Small intestine (tissue), 7 donors: ENCODE results near the gene TTC8. TPM values are rescaled to one million over a fixed set of nuclear protein-coding genes. Genes with fewer than 3 reads are reported as not detected.
"Not testable (repeated sequence)": the region's sequence is repeated elsewhere in the genome, so short reads cannot be mapped to it uniquely, and the experiment has no call there.

ENCODE experiments used
- DNase-seq, 2 donors: peaks; one replicate each; pipeline versions ENCODE4 v3.0.0 to v3.0.0-alpha.2; 2013
- FAIRE-seq: peaks from 2 replicates; lab custom pipeline; 2012; peaks lifted over from hg19 to GRCh38; lab: Jason Lieb, UNC
- H3K27ac ChIP-seq, 3 donors: one replicate each; pipeline ENCODE4 v1.5.1; 2013; ENCODE audit warnings: low read length in 2 of 3, mild to moderate bottlenecking in 2 of 3, control low read depth in 1 of 3, inconsistent platforms in 1 of 3, low read depth in 1 of 3, moderate library complexity in 1 of 3
- H3K27me3 ChIP-seq, 3 donors: one replicate each; pipeline ENCODE4 v1.6.1; 2013; ENCODE audit warnings: low read length in 3 of 3, inconsistent platforms in 1 of 3; ENCODE audit not compliant: control insufficient read depth in 3 of 3, insufficient read depth in 3 of 3
- H3K36me3 ChIP-seq, 3 donors: one replicate each; pipeline ENCODE4 v1.6.1; 2013; ENCODE audit warnings: low read length in 3 of 3, inconsistent platforms in 1 of 3, low read depth in 1 of 3, mild to moderate bottlenecking in 1 of 3, moderate library complexity in 1 of 3; ENCODE audit not compliant: control insufficient read depth in 3 of 3, insufficient read depth in 2 of 3
- H3K4me1 ChIP-seq, 3 donors: one replicate each; pipeline ENCODE4 v1.6.1; 2013; ENCODE audit warnings: low read length in 2 of 3, inconsistent platforms in 1 of 3, low read depth in 1 of 3, mild to moderate bottlenecking in 1 of 3, moderate library complexity in 1 of 3; ENCODE audit not compliant: control insufficient read depth in 3 of 3, insufficient read depth in 2 of 3
- H3K4me3 ChIP-seq, 3 donors: one replicate each; pipeline ENCODE4 v1.5.1; 2013; ENCODE audit warnings: low read length in 3 of 3, control low read depth in 1 of 3, inconsistent platforms in 1 of 3, low read depth in 1 of 3, mild to moderate bottlenecking in 1 of 3, moderate library complexity in 1 of 3
- H3K9me3 ChIP-seq, 2 donors: one replicate each; pipeline ENCODE4 v1.6.1; 2013; ENCODE audit warnings: low read depth in 1 of 2, low read length in 1 of 2; ENCODE audit not compliant: control insufficient read depth in 2 of 2, insufficient read depth in 1 of 2
- WGBS, 3 donors: extraction: QIAGEN DNeasy Blood & Tissue Kit; methylation state at CpG; one replicate each; pipeline ENCODE4 v1.1.7; 2013; 5-methylcytosine and 5-hydroxymethylcytosine counted together
- polyA plus RNA-seq, 4 donors: library from polyadenylated mRNA; stranded (reverse) in 3 of 4; unstranded in 1 of 4; fragments of 200-250 nt in 3 of 4; fragments of 120-200 nt in 1 of 4; gene quantifications; one replicate each; pipeline versions ENCODE4 v1.2.1 to v1.2.3, GENCODE V29; 2013
- donor health status: healthy with polysubstance abuse.
- donor health status: control.
- donor health status: control.
- donor health status: Bipolar disorder and iron deficiency.
- donor health status: healthy.

Gene TTC8
- polyA plus RNA-seq, 4 donors = 2.4 to 24.5 (median 6.3) TPM

DNA sequence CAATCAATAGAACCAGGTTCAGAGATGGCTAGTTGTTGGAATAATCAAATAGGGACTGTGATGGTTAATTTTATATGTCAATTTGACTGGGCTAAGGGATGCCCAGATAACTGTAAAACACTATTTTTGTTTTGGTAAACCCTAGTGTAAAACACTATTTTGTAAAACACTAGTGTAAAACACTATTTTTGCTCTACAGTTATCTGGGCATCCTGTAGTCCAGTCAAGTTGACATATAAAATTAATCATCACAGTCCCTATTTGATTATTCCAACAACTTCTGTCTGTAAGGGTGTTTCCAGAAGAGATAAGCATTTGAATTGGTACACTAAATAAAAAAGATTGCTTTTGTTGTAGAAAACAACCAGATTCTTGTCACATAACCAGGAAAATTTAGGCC, 16.1 kb upstream of the TTC8 start:
- Histone ChIP-seq H3K27me3 (peaks cover 0 to 2% (median 0%) of the 10 kb centered on the region in 3 donors), H3K4me3 (no peak overlapping the region), H3K36me3 (no peaks in the 10 kb centered on the region), H3K9me3 (peaks cover 0 to 16% of the 10 kb centered on the region in 2 donors), H3K27ac (no peak overlapping the region), H3K4me1 (no peaks in the 10 kb centered on the region)
- no peak for FAIRE-seq
- DNase-seq = no peak

DNA sequence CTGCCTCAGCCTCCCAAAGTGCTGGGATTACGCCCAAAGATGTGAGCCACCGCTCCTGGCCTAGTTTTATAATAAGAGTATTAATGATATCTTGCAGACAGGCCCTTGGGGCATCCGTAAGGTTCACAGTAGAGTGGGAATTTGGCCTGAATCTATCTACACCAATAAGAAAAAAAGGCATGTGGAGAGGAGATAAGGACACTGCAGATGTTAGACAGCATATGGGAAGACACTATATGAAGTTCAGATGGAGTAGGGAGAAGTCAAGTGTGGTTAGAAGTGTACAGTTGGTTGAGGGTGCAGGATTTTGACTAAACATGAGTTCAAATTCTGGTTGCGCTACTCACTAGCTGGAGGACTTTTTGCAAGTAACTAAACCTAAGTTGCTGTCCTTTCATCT, 8.5 kb upstream of the TTC8 start:
- FAIRE-seq = no peak
- no peaks in the 10 kb centered on the region for H3K36me3 ChIP-seq
- DNase-seq = no peak
- peaks cover 0 to 1% (median 0%) of the 10 kb centered on the region in 3 donors for H3K27me3 ChIP-seq
- WGBS, 3 donors = 92 to 95% (median 95%) methylated on average over 4 of the region's 4 CpGs
- no peak overlapping the region for H3K4me3 ChIP-seq
- no peak overlapping the region for H3K27ac ChIP-seq
- no peaks in the 10 kb centered on the region for H3K9me3 ChIP-seq
- no peaks in the 10 kb centered on the region for H3K4me1 ChIP-seq

GRCh38 chr14:88818018-88818417, 6.4 kb upstream of the TTC8 start:
- Histone ChIP-seq H3K36me3 (no peaks in the 10 kb centered on the region), H3K9me3 (no peaks in the 10 kb centered on the region), H3K27ac (no peak overlapping the region), H3K4me1 (no peaks in the 10 kb centered on the region), H3K27me3 (peaks cover 0 to 1% (median 0%) of the 10 kb centered on the region in 3 donors), H3K4me3 (no peak overlapping the region)
- FAIRE-seq (no peak), DNase-seq (no peak)
- 78 to 89% (median 82%) methylated on average over 1 of the region's 1 CpG for WGBS, 3 donors

DNA sequence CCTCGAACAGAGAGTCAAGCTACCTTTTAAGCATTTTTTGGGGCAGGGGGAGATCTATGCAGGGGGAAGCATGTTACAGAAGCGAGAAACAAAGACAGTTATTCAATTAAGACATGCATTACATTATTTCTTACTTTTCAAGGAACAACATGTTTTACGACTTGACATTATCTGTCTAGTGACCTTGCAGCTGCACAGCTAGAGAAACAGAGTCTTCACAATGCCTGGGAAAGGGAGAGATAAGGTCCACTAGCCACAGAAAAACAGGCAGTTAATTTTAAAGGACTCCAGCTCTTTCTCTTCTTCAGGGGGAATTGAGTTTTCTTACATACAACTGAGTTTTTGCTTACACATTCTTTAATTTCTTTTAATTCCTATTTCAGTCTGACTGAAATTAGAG, 4.8 kb upstream of the TTC8 start:
- H3K4me3 ChIP-seq, H3K36me3 ChIP-seq, H3K4me1 ChIP-seq, H3K27ac ChIP-seq, DNase-seq, H3K9me3 ChIP-seq, H3K27me3 ChIP-seq, FAIRE-seq: not testable (repeated sequence)
- 23 to 41% (median 32%) methylated on average over 3 of the region's 3 CpGs for WGBS, 3 donors

- DNase-seq (no peak), FAIRE-seq (no peak)
- Histone ChIP-seq H3K4me3 (no peak overlapping the region), H3K27me3 (no peaks in the 10 kb centered on the region), H3K9me3 (no peaks in the 10 kb centered on the region), H3K27ac (no peak overlapping the region), H3K4me1 (peaks cover 0 to 3% (median 2%) of the 10 kb centered on the region in 3 donors), H3K36me3 (no peaks in the 10 kb centered on the region)
- 83 to 88% (median 84%) methylated on average over 2 of the region's 2 CpGs for WGBS, 3 donors
These were observed 3.1 kb upstream of the TTC8 start for GRCh38 chr14:88821378-88821777.

DNA sequence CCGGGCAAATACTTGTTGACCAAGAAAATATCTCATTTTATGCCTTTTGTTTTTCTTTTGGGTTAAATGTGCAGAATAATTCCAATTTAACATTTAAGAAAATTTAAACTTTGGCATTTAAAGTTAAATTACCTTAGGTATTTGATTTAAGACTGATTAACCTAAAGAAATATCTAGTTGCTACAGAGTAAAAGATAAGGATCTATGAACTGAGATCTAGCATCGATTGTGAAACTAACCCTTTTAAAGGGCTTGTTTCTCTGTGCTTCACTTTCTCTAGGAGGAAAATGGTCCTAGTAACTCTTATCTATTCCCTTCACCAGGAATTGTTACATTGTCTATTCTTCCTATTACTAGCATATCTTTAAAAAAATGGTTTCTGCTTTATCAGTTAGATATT, 2.6 kb upstream of the TTC8 start:
- H3K27ac ChIP-seq = no peak overlapping the region
- no peaks in the 10 kb centered on the region for H3K27me3 ChIP-seq
- FAIRE-seq (no peak), DNase-seq (no peak)
- 54 to 65% (median 55%) methylated on average over 2 of the region's 2 CpGs for WGBS, 3 donors
- H3K9me3 ChIP-seq = no peaks in the 10 kb centered on the region
- H3K4me3 ChIP-seq = no peak overlapping the region
- no peaks in the 10 kb centered on the region for H3K36me3 ChIP-seq
- peaks cover 0 to 3% (median 2%) of the 10 kb centered on the region in 3 donors for H3K4me1 ChIP-seq

GRCh38 chr14:88823968-88824313, 510 bp upstream of the TTC8 start:
- peak overlapping the region in 2 of 3 donors; percentile 86 to 89 for H3K27ac ChIP-seq
- no peaks in the 10 kb centered on the region for H3K9me3 ChIP-seq
- H3K4me1 ChIP-seq = peaks cover 0 to 3% (median 2%) of the 10 kb centered on the region in 3 donors

DNA sequence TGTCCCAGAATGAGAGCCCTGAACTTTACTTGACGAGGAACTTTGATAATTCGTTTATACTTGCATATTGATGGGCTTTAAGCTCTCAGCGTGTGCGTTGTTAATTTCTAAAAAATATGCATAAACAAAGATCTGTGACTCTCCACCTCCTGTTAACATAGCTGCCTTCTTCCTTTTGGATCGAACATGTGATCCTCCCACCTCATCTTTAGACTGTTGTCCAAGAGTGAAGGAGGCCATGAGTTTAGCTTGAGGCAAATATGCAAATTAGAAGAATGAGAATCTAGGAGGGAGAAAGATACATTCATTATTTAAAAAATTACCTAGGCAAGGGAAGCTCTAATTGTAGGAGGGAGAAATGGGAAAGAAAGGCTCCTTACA, 617 bp downstream of the TTC8 start:
- no peak for DNase-seq
- peak overlapping the region; percentile 25 to 89 (median 86) for H3K27ac ChIP-seq
- no peak for FAIRE-seq
- no peaks in the 10 kb centered on the region for H3K9me3 ChIP-seq
- peak overlapping the region; percentile 32 to 97 (median 61) for H3K4me3 ChIP-seq
- 3 to 8% (median 4%) methylated on average over 5 of the region's 5 CpGs for WGBS, 3 donors
- H3K27me3 ChIP-seq = no peaks in the 10 kb centered on the region
- H3K36me3 ChIP-seq = no peaks in the 10 kb centered on the region
- peaks cover 0 to 3% (median 2%) of the 10 kb centered on the region in 3 donors for H3K4me1 ChIP-seq

More at GRCh38 chr14:88823968-88824313, 510 bp upstream of the TTC8 start:
- H3K4me3 ChIP-seq = peak overlapping the region in 2 of 3 donors; percentile 61 to 97
- H3K27me3 ChIP-seq = no peaks in the 10 kb centered on the region
- H3K36me3 ChIP-seq = no peaks in the 10 kb centered on the region
- FAIRE-seq (no peak), DNase-seq (no peak)
- WGBS, 3 donors = 3 to 7% (median 3%) methylated on average over 9 of the region's 9 CpGs

DNA sequence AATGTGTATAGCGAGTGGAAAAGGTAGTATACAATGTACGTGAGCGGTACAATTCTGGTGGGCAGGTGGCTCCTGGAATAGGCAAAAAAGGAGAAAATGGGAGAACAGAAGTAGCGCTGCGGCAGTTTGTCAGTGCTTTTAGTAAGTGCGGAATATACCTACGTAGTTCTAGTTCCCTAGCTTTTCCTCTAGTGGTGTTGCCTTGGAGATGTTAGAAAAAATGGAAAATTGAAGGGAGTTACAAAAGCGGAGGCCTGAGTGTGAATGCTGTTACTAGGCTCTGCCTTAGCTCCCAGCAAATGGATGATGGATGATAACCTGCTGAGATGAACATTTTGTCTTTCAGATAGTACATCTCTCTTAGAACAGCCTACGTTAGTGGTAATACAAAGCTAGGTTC, 1.1 kb downstream of the TTC8 start:
- Histone ChIP-seq H3K27ac (no peak overlapping the region), H3K4me3 (peak overlapping the region in 1 of 3 donors; percentile 97), H3K27me3 (no peaks in the 10 kb centered on the region), H3K9me3 (no peaks in the 10 kb centered on the region), H3K36me3 (no peaks in the 10 kb centered on the region), H3K4me1 (peaks cover 0 to 3% (median 2%) of the 10 kb centered on the region in 3 donors)
- FAIRE-seq (no peak), DNase-seq (no peak)
- 95 to 96% (median 96%) methylated on average over 9 of the region's 9 CpGs for WGBS, 3 donors
